COR-L47 (cell line): ENCODE data around the gene NUP93.

Experiments
- DNase-seq: peaks from one replicate; lab custom pipeline; 2025; lab: John Stamatoyannopoulos, UW

The NUP93 gene

DNA sequence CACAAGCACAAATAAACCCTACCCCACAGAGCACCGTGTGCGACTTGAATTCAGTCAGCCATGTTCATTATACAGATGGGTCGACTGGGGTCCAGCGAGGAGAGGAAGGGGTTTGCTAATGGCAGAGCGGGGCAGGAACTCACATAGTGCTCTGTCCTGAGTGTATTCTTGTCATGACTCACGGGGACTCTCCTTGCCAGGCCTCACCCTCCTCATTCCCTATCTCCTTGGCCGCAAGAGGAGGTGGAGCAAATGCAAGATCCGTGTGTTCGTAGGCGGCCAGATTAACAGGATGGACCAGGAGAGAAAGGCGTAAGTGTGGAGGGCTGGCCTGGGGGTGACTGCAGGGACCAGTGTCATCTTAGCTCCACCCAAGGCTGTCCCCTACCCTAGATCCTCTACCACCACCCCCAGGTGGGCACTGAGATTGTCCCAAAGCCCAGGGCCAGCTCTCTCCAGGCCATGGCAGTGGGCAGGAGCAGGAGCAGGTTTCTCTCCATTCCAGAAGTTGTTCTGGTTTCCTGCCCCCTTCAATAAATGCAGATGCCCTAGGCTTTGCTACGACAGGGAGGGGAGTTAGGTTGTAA is 164.5 kb downstream of the NUP93 start:
- DNase-seq, result no peak

GRCh38 chr16:56895813-56896212 is 165.9 kb downstream of the NUP93 start:
- no peak for DNase-seq

- DNase-seq, result no peak
Measured at GRCh38 chr16:56896244-56896643, 166.3 kb downstream of the NUP93 start.

DNA sequence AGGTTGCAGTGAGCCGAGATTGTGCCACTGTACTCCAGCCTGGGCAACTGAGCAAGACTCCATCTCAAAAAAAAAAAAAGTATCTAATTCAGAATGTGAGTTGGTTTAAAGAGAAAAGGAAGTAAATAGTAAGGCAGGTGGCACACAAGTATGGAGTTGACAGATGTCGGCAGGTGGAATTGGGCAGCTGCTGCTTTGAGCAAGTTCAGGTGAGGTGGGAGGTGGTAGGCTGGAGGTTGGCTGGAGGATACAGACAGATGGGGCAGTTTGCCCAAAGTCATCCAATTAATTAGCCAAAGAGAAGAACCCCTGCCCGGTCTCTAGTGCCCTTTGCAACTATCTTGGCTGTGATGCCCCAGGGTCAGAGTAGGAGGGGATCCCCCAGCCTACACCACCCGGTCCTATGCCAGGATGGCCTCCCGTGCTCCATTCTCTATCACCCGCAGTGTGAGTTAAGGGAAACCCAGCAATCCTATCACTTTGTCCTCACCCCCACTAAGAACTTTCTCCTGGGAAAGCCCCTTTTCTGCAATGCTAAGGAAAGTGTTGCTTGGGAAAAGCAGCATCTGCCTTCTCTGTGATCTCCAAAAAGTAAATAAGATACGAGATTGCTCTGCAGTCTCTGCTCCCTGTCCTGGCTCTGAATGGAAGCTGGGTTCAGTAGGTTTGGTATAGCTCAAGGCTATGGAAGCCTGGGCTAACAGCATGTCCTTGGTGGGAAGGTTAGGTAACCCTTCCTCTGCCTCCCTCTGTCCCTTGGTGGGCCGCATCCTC is 167.3 kb downstream of the NUP93 start:
- DNase-seq, result no peak

DNA sequence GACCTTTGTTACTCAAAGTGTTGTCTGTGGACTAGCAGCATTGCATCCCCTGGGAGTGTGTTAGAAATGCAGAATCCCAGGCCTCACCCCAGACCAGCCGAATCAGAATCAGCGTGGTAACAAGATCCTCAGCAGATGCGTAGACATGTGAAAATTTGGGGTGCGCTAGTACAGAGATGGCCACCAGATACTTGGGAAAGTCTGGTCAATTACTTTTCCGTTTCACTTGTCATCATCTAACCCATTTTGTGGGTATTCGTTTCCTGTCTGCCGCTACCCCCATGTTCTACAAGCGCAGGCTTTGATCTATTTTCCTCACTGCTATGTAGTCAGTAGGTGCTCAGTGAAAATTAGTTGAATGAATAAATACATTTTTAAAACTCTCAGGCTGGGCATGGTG is 168.9 kb downstream of the NUP93 start:
- no peak for DNase-seq
